H4 (cell line): ENCODE measurements around the gene FAM227B. TPM values are rescaled to one million over a fixed set of nuclear protein-coding genes. Genes with fewer than 3 reads are reported as not detected.
"Not testable (repeated sequence)": the region's sequence is repeated elsewhere in the genome, so short reads cannot be mapped to it uniquely, and the experiment has no call there.

Experiments used
- DNase-seq: peaks from one replicate; pipeline ENCODE4 v3.0.0-alpha.2; 2015; ENCODE audit warnings: low spot score
- total RNA-seq: library from RNA; depleted of rRNA; stranded (reverse); fragments of >200 nt; shearing (Covaris generic); gene quantifications from 2 replicates; pipeline ENCODE4 v1.2.3, GENCODE V29; 2014

FAM227B gene
- total RNA-seq, 1 experiment from 2014 or later: 2.1 TPM

GRCh38 chr15:49492830-49493229 lies 127.8 kb downstream of the FAM227B start:
- no peak for DNase-seq

- DNase-seq: no peak
Measured at GRCh38 chr15:49492151-49492550, 128.5 kb downstream of the FAM227B start.

- no peak for DNase-seq
Measured at GRCh38 chr15:49490966-49491365, 129.7 kb downstream of the FAM227B start.

DNA sequence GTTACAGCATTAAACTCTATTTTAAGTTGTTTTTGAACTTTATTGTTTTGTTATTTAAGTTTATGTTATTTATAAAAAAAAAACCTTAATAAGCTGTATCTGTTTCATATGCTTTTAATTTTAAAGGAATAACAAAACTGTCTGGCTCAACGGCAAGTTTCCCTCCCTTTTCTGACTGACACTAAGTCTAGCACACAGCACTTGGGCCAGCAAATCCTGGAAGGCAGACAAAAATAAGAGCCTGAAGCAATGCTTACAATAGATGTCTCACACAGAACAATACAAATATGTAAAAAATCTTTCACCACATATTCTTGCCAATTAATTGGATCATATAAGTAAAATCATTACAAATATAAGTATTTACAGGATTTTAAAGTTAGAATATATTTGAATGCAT lies 135.2 kb downstream of the FAM227B start:
- DNase-seq: not testable (repeated sequence)

GRCh38 chr15:49478982-49479381 lies 141.6 kb downstream of the FAM227B start:
- not testable (repeated sequence) for DNase-seq

DNA sequence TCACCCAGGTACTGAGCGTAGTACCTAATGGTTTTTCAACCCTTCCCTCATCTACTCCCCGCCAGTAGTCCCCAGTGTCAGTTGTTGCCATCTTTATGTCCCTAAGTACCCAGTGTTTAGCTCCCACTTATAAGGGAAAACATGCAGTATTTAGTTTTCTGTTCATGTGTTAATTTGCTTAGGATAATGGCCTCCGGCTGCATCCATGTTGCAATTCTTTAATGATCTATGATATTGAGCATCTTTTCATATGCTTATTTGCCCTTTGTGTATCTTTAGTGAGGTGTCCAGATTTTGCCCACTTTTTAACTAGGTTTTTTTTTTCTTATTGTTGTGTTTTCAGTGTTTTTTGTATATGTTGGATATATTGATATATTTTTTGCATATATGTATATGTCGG lies 142.6 kb downstream of the FAM227B start:
- DNase-seq: not testable (repeated sequence)

GRCh38 chr15:49473031-49473430 lies 147.6 kb downstream of the FAM227B start:
- DNase-seq: no peak

GRCh38 chr15:49472338-49472737 lies 148.3 kb downstream of the FAM227B start:
- no peak for DNase-seq

DNA sequence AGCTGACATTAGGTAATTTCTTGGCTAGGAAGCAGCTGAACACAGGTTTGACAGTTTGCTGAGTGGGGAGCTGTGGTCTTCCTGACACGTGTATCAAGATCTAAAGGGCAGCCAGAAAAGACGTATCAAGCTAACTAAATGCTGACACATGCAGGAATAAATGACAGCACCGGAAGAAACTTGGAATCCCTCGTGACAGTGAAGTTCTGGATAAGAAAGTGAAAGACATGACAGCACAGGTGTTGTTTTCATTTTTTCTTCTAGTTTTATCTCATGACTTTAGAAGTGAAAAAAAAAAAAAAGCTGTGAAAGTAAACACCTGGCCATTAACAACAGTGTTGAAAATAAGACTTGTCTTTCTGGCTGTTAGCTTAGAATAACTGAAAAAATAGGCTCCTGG lies 148.9 kb downstream of the FAM227B start:
- DNase-seq: no peak

- not testable (repeated sequence) for DNase-seq
Measured at GRCh38 chr15:49471248-49471647, 149.4 kb downstream of the FAM227B start.

GRCh38 chr15:49468481-49468839 lies 152.2 kb downstream of the FAM227B start:
- peak; percentile 13 for DNase-seq

DNA sequence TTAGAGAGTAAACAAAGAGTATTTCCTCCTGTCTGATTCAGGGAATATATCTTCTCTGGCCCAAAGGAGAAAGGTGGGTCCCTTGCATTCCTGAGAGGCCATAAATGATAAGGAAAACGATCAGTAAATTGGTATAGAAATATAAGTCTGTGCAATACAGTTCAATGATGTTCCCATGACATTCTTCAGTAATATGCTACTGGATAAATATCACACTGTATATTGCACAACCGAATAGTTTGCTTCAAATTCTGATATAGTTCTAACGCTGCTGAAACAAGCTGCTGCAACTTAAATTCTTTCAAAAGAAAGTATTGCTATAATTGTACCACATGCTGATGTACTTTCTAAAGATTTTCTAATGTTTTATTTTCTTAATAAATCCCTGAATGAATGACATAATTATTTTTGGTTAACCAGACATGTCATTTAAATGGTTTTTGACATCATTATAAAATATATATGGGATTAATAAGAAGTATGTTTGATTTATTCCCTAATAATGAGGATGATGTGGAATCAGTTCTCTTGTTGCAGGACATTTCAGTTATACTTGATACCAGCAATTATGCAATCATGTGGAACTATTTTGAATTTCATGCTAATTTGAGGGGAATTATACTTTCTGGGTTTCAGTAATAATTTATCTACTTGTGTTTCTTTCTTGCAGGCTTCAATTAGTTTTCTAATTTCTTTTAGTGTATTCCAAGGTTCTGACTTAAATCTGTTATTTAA lies 152.7 kb downstream of the FAM227B start:
- no peak for DNase-seq

- no peak for DNase-seq
Measured at GRCh38 chr15:49466119-49466518, 154.5 kb downstream of the FAM227B start.

DNA sequence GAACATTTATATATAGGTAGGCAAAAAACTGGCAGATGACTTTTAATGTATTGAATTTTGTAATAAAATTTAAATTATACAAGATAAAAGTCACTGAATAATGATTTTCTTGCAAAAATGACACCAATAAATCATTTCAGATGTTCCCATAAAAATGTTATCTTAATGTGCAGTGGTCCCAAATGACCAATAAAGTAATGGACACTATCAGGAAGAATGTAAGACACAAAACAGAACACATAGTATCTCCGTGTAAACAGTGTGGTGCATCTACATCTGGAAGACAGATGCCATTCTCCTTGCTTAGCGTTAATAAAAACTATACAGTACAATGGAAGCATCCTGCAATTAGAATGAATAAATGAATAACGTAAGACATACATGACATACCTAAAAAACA lies 156.1 kb downstream of the FAM227B start:
- DNase-seq: no peak

GRCh38 chr15:49462232-49462844 lies 158.3 kb downstream of the FAM227B start:
- no peak for DNase-seq

GRCh38 chr15:49460411-49460941 lies 160.1 kb downstream of the FAM227B start:
- no peak for DNase-seq

DNA sequence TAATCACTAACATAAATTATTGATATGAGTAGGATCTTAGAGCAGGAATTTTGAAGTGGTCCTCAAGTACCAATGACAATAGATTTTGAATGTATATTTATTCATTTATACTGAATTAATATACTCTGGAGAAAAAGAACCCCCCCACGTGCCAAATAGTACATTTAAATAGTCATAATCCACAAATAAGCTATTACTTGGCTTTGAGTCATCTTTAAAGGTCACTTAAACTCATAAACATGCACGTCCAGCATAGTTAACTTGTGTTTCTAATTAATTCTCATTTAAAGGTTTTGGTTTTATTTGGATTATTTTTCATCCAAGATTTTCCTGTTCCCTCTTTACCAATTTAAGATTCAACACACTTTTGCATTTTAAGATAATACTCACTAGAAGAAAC lies 162.5 kb downstream of the FAM227B start:
- no peak for DNase-seq

- DNase-seq: no peak
Measured at GRCh38 chr15:49456166-49456565, 164.5 kb downstream of the FAM227B start.

- no peak for DNase-seq
Measured at GRCh38 chr15:49452595-49452994, 168.0 kb downstream of the FAM227B start.

DNA sequence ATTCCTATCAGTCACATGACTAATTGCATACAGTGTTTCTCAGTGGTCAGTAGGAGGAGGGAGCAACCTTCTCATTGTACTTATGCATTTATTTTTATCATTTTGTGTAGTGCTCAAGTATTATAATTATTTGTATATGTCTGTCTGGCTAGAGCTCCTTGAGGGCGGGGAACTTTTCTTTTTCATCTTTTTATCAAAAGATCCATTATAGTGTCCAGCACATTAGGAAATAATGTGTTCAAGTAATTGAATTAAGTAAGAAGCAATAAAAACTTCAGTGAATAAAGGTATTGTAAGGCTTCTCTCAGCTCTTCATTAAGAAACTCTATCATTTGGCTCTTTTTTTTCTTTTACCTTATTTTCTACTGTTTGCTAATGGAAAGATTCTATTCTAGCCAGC lies 178.8 kb downstream of the FAM227B start:
- DNase-seq: no peak

DNA sequence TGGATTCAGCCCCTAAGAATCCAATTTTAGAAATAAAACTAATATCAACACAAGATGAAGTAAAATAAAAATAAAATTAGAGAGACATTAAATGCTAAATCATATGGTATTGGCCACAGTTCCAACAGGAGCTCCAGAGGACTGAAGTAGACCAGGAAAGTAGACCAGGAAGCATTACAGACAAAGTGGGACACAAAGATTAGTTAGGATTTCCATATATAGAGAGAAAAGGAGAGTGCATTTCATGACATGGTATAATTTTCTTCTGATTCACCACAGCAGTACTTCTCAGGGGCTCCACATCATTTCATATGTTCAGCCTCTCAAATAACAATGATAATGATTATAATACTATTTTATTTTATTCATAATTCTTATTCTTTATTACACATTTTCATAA lies 179.3 kb downstream of the FAM227B start:
- peak; percentile 19 for DNase-seq

DNA sequence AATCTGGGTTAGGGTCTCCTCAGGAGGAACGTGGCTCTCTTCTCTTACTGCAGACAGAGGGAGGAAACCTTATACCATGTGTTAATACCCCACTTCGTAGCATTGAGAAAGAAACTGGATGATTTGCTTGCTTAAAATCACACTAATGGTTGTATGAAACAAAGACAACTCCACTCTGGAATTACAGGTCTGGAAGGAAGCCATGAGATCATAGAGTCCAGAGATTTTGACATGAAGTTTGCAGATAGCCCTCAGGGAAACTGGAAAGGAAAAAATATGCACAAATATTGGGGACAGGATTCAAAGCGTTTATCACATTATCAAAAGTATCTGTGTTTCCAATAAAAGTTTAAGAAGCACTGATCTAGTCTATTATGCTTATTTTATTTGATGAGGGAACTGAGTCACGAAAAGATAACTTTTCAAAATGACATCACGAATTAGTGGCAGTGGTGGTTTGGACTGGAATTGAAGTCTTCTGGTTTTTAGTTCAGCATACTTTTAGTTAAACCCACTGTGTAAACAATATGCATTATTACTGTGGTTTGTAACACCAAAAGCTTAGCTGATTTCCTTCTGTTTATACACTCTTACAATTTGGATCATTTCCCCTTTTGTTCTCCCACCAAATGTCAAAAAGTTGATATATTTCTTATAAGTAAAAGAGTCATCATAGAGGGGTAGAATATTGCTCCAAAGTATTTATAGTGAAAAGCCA lies 180.8 kb downstream of the FAM227B start:
- DNase-seq: peak; percentile 63
